Natural killer cell (primary cell): ENCODE results near the gene SLC4A5. TPM values are rescaled to one million over a fixed set of nuclear protein-coding genes. Genes with fewer than 3 reads are reported as not detected.

Source experiments
- ATAC-seq, 3 donors: fragments of 150-1000 bp in 2 of 3; fragments of 200-7000 bp in 1 of 3; cut with Tn5 transposase; 1 replicate in 1 of 3; 2 replicates in 2 of 3; pipeline ENCODE4 v1.10.0; 2021; ENCODE audit warnings: mild to moderate bottlenecking in 2 of 3, moderate library complexity in 2 of 3
- DNase-seq, 2 donors: peaks; one replicate each; pipeline versions ENCODE4 v3.0.0 to v3.0.0-alpha.2; 2013 to 2021; ENCODE audit warnings: mixed read lengths in 1 of 2
- H3K27ac ChIP-seq: one replicate; pipeline ENCODE4 v1.5.1; 2013; ENCODE audit warnings: mild to moderate bottlenecking, low read length
- H3K27me3 ChIP-seq: one replicate; pipeline ENCODE4 v1.6.1; 2013; ENCODE audit warnings: low read length; ENCODE audit not compliant: control insufficient read depth, insufficient read depth
- H3K36me3 ChIP-seq: one replicate; pipeline ENCODE4 v1.6.1; 2013; ENCODE audit warnings: low read length; ENCODE audit not compliant: control insufficient read depth, insufficient read depth
- H3K4me1 ChIP-seq: one replicate; pipeline ENCODE4 v1.6.1; 2013; ENCODE audit warnings: low read length; ENCODE audit not compliant: control insufficient read depth, insufficient read depth
- H3K4me3 ChIP-seq: one replicate; pipeline ENCODE4 v1.5.1; 2013; ENCODE audit warnings: low read length
- H3K9me3 ChIP-seq: one replicate; pipeline ENCODE4 v1.6.1; 2013; ENCODE audit warnings: low read length; ENCODE audit not compliant: control insufficient read depth, insufficient read depth
- H3K27ac Mint-ChIP-seq, 2 donors: one replicate each; pipeline ENCODE4 v1.8.0; 2022; ENCODE audit warnings: mild to moderate bottlenecking in 2 of 2, mixed read lengths in 2 of 2, moderate library complexity in 1 of 2
- H3K27me3 Mint-ChIP-seq, 2 donors: one replicate each; pipeline ENCODE4 v1.8.0; 2022; ENCODE audit warnings: low read depth in 2 of 2, mixed read lengths in 2 of 2
- H3K36me3 Mint-ChIP-seq: one replicate; pipeline ENCODE4 v1.8.0; 2022; ENCODE audit warnings: mixed read lengths
- H3K4me1 Mint-ChIP-seq, 2 donors: one replicate each; pipeline ENCODE4 v1.8.0; 2022; ENCODE audit warnings: mixed read lengths in 2 of 2
- H3K4me3 Mint-ChIP-seq: one replicate; pipeline ENCODE4 v1.8.0; 2022; ENCODE audit warnings: mild to moderate bottlenecking, moderate library complexity, mixed read lengths
- H3K9me3 Mint-ChIP-seq, 2 donors: one replicate each; pipeline ENCODE4 v1.8.0; 2022; ENCODE audit warnings: mixed read lengths in 2 of 2
- CTCF ChIP-seq: fragments of 200-600 bp; IDR thresholded peaks from one replicate; pipeline ENCODE4 v1.8.0; 2022; ENCODE audit warnings: antibody characterized with exemption
- WGBS: methylation state at CpG from one replicate; pipeline ENCODE4 v1.1.7; 2013; ENCODE audit warnings: missing lambda C conversion rate; ENCODE audit not compliant: insufficient coverage; 5-methylcytosine and 5-hydroxymethylcytosine counted together
- intact Hi-C: fragments of 100-400 bp; cut with micrococcal nuclease; formaldehyde crosslinking; loops from one replicate; pipeline ENCODE4 v1.14.2; 2022
- total RNA-seq, 4 donors: library from RNA; stranded (reverse); fragments of 120-200 nt in 1 of 4; gene quantifications; one replicate each; pipeline versions ENCODE4 v1.2.3 to v1.2.4, GENCODE V29; 2013 to 2022

Gene SLC4A5
- total RNA-seq, 3 donors from 2014 or later (not counting 1 experiment from before 2014, with no cell fraction given): 5.3 to 8.4 (median 8.0) TPM

- ATAC-seq (no peak), DNase-seq (no peak)
- no peaks in the 10 kb centered on the region for H3K27me3 Mint-ChIP-seq
- peaks cover 1 to 7% of the 10 kb centered on the region in 2 donors for H3K4me1 Mint-ChIP-seq
- Histone ChIP-seq H3K4me1 (peaks cover 6% of the 10 kb centered on the region), H3K27ac (no peak overlapping the region), H3K36me3 (peaks cover 3% of the 10 kb centered on the region), H3K4me3 (no peak overlapping the region), H3K27me3 (no peaks in the 10 kb centered on the region), H3K9me3 (peaks cover 6% of the 10 kb centered on the region)
- no peak overlapping the region for H3K4me3 Mint-ChIP-seq
- H3K36me3 Mint-ChIP-seq: no peaks in the 10 kb centered on the region
- H3K9me3 Mint-ChIP-seq: no peaks in the 10 kb centered on the region
- no peak for TF ChIP-seq CTCF
- intact Hi-C loops: no loop called here
- H3K27ac Mint-ChIP-seq: no peak overlapping the region
- 97% methylated on average over 3 of the region's 3 CpGs for WGBS
Observed at GRCh38 chr2:74332550-74333174, 10.6 kb downstream of the SLC4A5 start.

- DNase-seq: no peak
- 60% methylated on average over 2 of the region's 2 CpGs for WGBS
- H3K4me3 Mint-ChIP-seq: no peak overlapping the region
- peaks cover 9 to 15% of the 10 kb centered on the region in 2 donors for H3K4me1 Mint-ChIP-seq
- no peak overlapping the region for H3K27ac ChIP-seq
- H3K27me3 Mint-ChIP-seq: peaks cover 5 to 13% of the 10 kb centered on the region in 2 donors
- intact Hi-C loops: no loop called here
- ATAC-seq: no peak
- peaks cover 1% of the 10 kb centered on the region for H3K36me3 Mint-ChIP-seq
- peaks cover 6% of the 10 kb centered on the region for H3K9me3 ChIP-seq
- H3K27ac Mint-ChIP-seq: no peak overlapping the region
- H3K4me3 ChIP-seq: no peak overlapping the region
- no peak for TF ChIP-seq CTCF
- no peaks in the 10 kb centered on the region for H3K27me3 ChIP-seq
- no peaks in the 10 kb centered on the region for H3K9me3 Mint-ChIP-seq
- peaks cover 3% of the 10 kb centered on the region for H3K36me3 ChIP-seq
- H3K4me1 ChIP-seq: peaks cover 7% of the 10 kb centered on the region
Observed at GRCh38 chr2:74328573-74328972, 14.6 kb downstream of the SLC4A5 start.

GRCh38 chr2:74328074-74328473 lies 15.1 kb downstream of the SLC4A5 start:
- H3K4me1 ChIP-seq: peaks cover 7% of the 10 kb centered on the region
- Mint-ChIP-seq H3K27me3 (peaks cover 10 to 18% of the 10 kb centered on the region in 2 donors), H3K4me3 (no peak overlapping the region), H3K9me3 (no peaks in the 10 kb centered on the region), H3K4me1 (peaks cover 9 to 15% of the 10 kb centered on the region in 2 donors), H3K27ac (no peak overlapping the region), H3K36me3 (peaks cover 6% of the 10 kb centered on the region)
- peaks cover 3% of the 10 kb centered on the region for H3K36me3 ChIP-seq
- H3K27me3 ChIP-seq: no peaks in the 10 kb centered on the region
- peaks cover 6% of the 10 kb centered on the region for H3K9me3 ChIP-seq
- DNase-seq (no peak), ATAC-seq (peak in 1 of 3 donors; percentile 6)
- TF ChIP-seq CTCF: no peak
- no peak overlapping the region for H3K4me3 ChIP-seq
- WGBS: 84% methylated on average over 2 of the region's 2 CpGs
- intact Hi-C loops: no loop called here
- H3K27ac ChIP-seq: no peak overlapping the region

- WGBS: no CpG with 5 or more reads among the region's 1 CpG
- intact Hi-C loops: no loop called here
- DNase-seq: no peak
- H3K27me3 ChIP-seq: no peaks in the 10 kb centered on the region
- TF ChIP-seq CTCF: no peak
- H3K4me3 ChIP-seq: no peak overlapping the region
- peaks cover 6% of the 10 kb centered on the region for H3K9me3 ChIP-seq
- Mint-ChIP-seq H3K27ac (no peak overlapping the region), H3K4me3 (no peak overlapping the region), H3K9me3 (no peaks in the 10 kb centered on the region), H3K4me1 (peaks cover 9 to 15% of the 10 kb centered on the region in 2 donors), H3K36me3 (peaks cover 11% of the 10 kb centered on the region), H3K27me3 (peaks cover 12 to 23% of the 10 kb centered on the region in 2 donors)
- H3K36me3 ChIP-seq: peaks cover 3% of the 10 kb centered on the region
- peak in 2 of 3 donors; percentile 54 to 84 for ATAC-seq
- no peak overlapping the region for H3K27ac ChIP-seq
- H3K4me1 ChIP-seq: peaks cover 7% of the 10 kb centered on the region
Observed at GRCh38 chr2:74327627-74328026, 15.6 kb downstream of the SLC4A5 start.
